Activated CD4-positive, alpha-beta T cell treated with anti-CD3 and anti-CD28 coated beads for 36 hours (primary cell): Measurements from ENCODE around the gene VHLL. TPM values are rescaled to one million over a fixed set of nuclear protein-coding genes. Genes with fewer than 3 reads are reported as not detected.

ENCODE experiments used
- ATAC-seq: fragments of 200-7000 bp; cut with Tn5 transposase; one replicate; pipeline ENCODE4 v1.10.0; 2021; ENCODE audit warnings: mild to moderate bottlenecking, moderate library complexity
- CTCF ChIA-PET: fragments of 350-600 bp; sonication (Branson Sonifier 250); formaldehyde crosslinking; loops from one replicate; lab custom pipeline; 2021; ENCODE audit warnings: antibody characterized with exemption; lab: Charles Lee
- POLR2A ChIA-PET: fragments of 350-600 bp; sonication (Branson Sonifier 250); formaldehyde crosslinking; loops from one replicate; lab custom pipeline; 2021; ENCODE audit warnings: antibody characterized with exemption, inconsistent platforms; lab: Charles Lee
- DNase-seq: peaks from one replicate; pipeline ENCODE4 v3.0.0-alpha.2; 2020
- H3K27ac Mint-ChIP-seq: one replicate; pipeline ENCODE4 v1.8.0; 2021; ENCODE audit warnings: mixed read lengths
- H3K27me3 Mint-ChIP-seq: one replicate; pipeline ENCODE4 v1.8.0; 2021; ENCODE audit warnings: mixed read lengths
- H3K36me3 Mint-ChIP-seq: one replicate; pipeline ENCODE4 v1.8.0; 2021; ENCODE audit warnings: low read depth, mixed read lengths
- H3K4me1 Mint-ChIP-seq: one replicate; pipeline ENCODE4 v1.8.0; 2021; ENCODE audit warnings: mixed read lengths
- H3K4me3 Mint-ChIP-seq: one replicate; pipeline ENCODE4 v1.8.0; 2021; ENCODE audit warnings: mild to moderate bottlenecking, moderate library complexity, mixed read lengths
- H3K9me3 Mint-ChIP-seq: one replicate; pipeline ENCODE4 v1.8.0; 2021; ENCODE audit warnings: low read depth, mixed read lengths
- intact Hi-C, 2 experiments: fragments of 100-400 bp; cut with DNase I in 1 of 2; cut with micrococcal nuclease in 1 of 2; formaldehyde crosslinking; loops; one replicate each; pipeline versions ENCODE4 v1.14.2 to v1.15.1; 2022 to 2024; cut with DNase I, micrococcal nuclease
- total RNA-seq, 2 experiments: library from RNA; stranded (reverse); gene quantifications; one replicate each; pipeline ENCODE4 v1.2.3, GENCODE V29; 2021

VHLL gene
- total RNA-seq, 2 experiments from 2014 or later: 0.28 TPM; not detected in 1

GRCh38 chr1:156293098-156293434, 6.0 kb downstream of the VHLL start:
- H3K36me3 Mint-ChIP-seq: peaks cover 9% of the 10 kb centered on the region
- no peaks in the 10 kb centered on the region for H3K9me3 Mint-ChIP-seq
- ATAC-seq (no peak), DNase-seq (no peak)
- H3K4me1 Mint-ChIP-seq: peaks cover 16% of the 10 kb centered on the region
- no peak overlapping the region for H3K4me3 Mint-ChIP-seq
- no peaks in the 10 kb centered on the region for H3K27me3 Mint-ChIP-seq
- POLR2A ChIA-PET: no interaction called here
- H3K27ac Mint-ChIP-seq: no peak overlapping the region
- CTCF ChIA-PET: no interaction called here
- intact Hi-C loops: no loop called here

GRCh38 chr1:156291226-156292061, 7.7 kb downstream of the VHLL start:
- CTCF ChIA-PET: interaction anchor here (0.6 kb wide), 1 partner anchor 34 kb away, joined by 3 read pairs; no protein-coding TSS in a partner anchor

DNA sequence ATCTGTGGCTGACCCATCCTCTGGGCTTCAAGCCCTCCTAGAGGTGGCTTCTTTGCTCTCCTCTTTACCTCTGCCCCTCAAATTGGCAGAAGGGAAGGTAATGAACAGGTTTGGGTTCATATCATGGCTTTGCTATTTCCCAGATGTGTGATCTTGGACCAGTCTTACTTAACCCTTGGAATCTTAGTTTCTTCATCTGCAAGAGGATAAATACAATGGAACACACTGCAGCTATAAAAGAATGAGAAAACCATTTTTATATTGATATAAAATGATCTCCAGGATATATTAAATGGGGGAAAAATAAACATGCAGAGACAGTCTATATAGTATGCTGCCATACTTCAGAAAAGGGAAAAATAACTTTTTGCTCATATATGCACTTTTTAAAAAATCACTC, 9.2 kb downstream of the VHLL start:
- intact Hi-C loops: no loop called here
- H3K27me3 Mint-ChIP-seq: no peaks in the 10 kb centered on the region
- DNase-seq (no peak), ATAC-seq (no peak)
- H3K4me1 Mint-ChIP-seq: peaks cover 6% of the 10 kb centered on the region
- POLR2A ChIA-PET: no interaction called here
- peaks cover 9% of the 10 kb centered on the region for H3K36me3 Mint-ChIP-seq
- CTCF ChIA-PET: no interaction called here
- no peaks in the 10 kb centered on the region for H3K9me3 Mint-ChIP-seq
- no peak overlapping the region for H3K4me3 Mint-ChIP-seq
- H3K27ac Mint-ChIP-seq: peak overlapping the region; percentile 14

More at GRCh38 chr1:156291226-156292061, 7.7 kb downstream of the VHLL start:
- POLR2A ChIA-PET: interaction anchor here (0.6 kb wide), 1 partner anchor 150 kb away, joined by 3 read pairs; no protein-coding TSS in a partner anchor
- Mint-ChIP-seq H3K4me1 (peaks cover 16% of the 10 kb centered on the region), H3K9me3 (no peaks in the 10 kb centered on the region), H3K36me3 (peaks cover 9% of the 10 kb centered on the region), H3K4me3 (peak overlapping the region; percentile 23), H3K27me3 (no peaks in the 10 kb centered on the region), H3K27ac (no peak overlapping the region)
- intact Hi-C loops: no loop called here
- DNase-seq (peak; percentile 50), ATAC-seq (peak; percentile 50)

DNA sequence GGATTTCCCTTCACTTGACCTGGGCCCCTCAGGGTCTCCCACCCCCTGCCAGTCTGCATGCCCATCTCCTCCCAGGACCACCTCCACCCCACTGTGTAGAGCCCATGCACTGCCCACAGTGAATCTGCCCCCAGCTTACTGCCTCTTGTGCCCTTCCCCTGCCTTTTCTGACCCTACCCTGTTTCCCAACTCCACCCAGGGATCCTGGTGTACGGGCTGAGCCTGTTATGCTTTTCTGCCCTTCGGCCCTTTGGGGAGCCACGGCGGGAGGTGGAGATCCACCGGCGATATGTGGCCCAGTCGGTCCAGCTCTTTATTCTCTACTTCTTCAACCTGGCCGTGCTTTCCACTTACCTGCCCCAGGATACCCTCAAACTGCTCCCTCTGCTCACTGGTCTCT, 13.0 kb downstream of the VHLL start:
- CTCF ChIA-PET: interaction anchor here (0.5 kb wide), 1 partner anchor 24 kb away, joined by 3 read pairs; no protein-coding TSS in a partner anchor

GRCh38 chr1:156285437-156285836, 13.7 kb downstream of the VHLL start:
- ChIA-PET CTCF (no interaction called here), POLR2A (no interaction called here)
- Mint-ChIP-seq H3K4me1 (peaks cover 23% of the 10 kb centered on the region), H3K27me3 (no peaks in the 10 kb centered on the region), H3K9me3 (no peaks in the 10 kb centered on the region), H3K36me3 (peaks cover 18% of the 10 kb centered on the region), H3K4me3 (no peak overlapping the region), H3K27ac (no peak overlapping the region)
- intact Hi-C loops: no loop called here
- ATAC-seq (no peak), DNase-seq (no peak)

More for the DNA sequence above, 13.0 kb downstream of the VHLL start:
- no peak for DNase-seq
- Mint-ChIP-seq H3K4me3 (no peak overlapping the region), H3K27me3 (no peaks in the 10 kb centered on the region), H3K27ac (no peak overlapping the region), H3K4me1 (peaks cover 17% of the 10 kb centered on the region), H3K9me3 (no peaks in the 10 kb centered on the region), H3K36me3 (peaks cover 20% of the 10 kb centered on the region)
- intact Hi-C loops: no loop called here
- no peak for ATAC-seq
- POLR2A ChIA-PET: no interaction called here

DNA sequence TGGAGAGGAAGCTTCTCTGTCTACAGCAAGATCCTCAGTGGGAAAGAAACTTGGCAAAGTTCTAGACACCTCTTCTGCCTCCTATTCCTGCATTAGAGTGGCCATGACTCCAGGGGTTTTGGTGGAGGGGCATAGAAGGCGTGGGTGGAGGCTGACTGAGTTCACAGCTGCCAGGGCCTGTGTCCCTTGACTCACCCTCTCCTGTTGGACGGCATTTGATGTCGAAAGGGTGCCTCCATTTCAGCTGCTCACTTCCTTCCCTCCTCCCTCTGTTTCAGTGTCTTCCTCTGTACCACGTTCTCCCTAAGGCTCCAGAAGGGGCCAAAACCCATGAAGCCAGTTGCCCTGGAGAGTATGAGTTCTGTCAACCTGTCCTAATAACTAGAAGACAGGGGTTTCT, 14.3 kb downstream of the VHLL start:
- H3K4me1 Mint-ChIP-seq: peaks cover 29% of the 10 kb centered on the region
- peaks cover 22% of the 10 kb centered on the region for H3K36me3 Mint-ChIP-seq
- H3K27ac Mint-ChIP-seq: no peak overlapping the region
- ATAC-seq (no peak), DNase-seq (no peak)
- intact Hi-C loops: loop anchor here in 1 of 2 experiments (5.0 kb wide), 2 partner anchors 57 to 92 kb away; partner anchors contain the start of gene SLC25A44
- no peaks in the 10 kb centered on the region for H3K27me3 Mint-ChIP-seq
- H3K9me3 Mint-ChIP-seq: no peaks in the 10 kb centered on the region
- ChIA-PET POLR2A (no interaction called here), CTCF (interaction anchor here (1.1 kb wide), 1 partner anchor 35 kb away, joined by 5 read pairs; no protein-coding TSS in a partner anchor)
- H3K4me3 Mint-ChIP-seq: peak overlapping the region; percentile 21

- peak within 1 kb of the TSS; percentile 96 for H3K4me3 Mint-ChIP-seq
- no peak for DNase-seq
- intact Hi-C loops: loop anchor here in 1 of 2 experiments (5.0 kb wide), 2 partner anchors 57 to 92 kb away; partner anchors contain the start of gene SLC25A44
- H3K4me1 Mint-ChIP-seq: peaks cover 29% of the 10 kb centered on the region
- ATAC-seq: no peak
- peak within 1 kb of the TSS; percentile 92 for H3K27ac Mint-ChIP-seq
- H3K36me3 Mint-ChIP-seq: peaks cover 21% of the 10 kb centered on the region
- CTCF ChIA-PET: interaction anchor here (0.9 to 2.0 kb wide), 5 partner anchors 27 to 218 kb away, joined by 3 to 6 read pairs (median 5); no protein-coding TSS in a partner anchor
- H3K27me3 Mint-ChIP-seq: no peaks in the 10 kb centered on the region
- POLR2A ChIA-PET: interaction anchor here (0.6 kb wide), 1 partner anchor 1845 kb away, joined by 3 read pairs; no protein-coding TSS in a partner anchor
- no peaks in the 10 kb centered on the region for H3K9me3 Mint-ChIP-seq
Observed at GRCh38 chr1:156284112-156284511, 15.0 kb downstream of the VHLL start, which contains the start of gene TMEM79. TMEM79 (plus strand) TSS chr1:156284325; CDS start chr1:156285227, 902 bp downstream.

- DNase-seq (no peak), ATAC-seq (no peak)
- Mint-ChIP-seq H3K4me1 (peaks cover 29% of the 10 kb centered on the region), H3K4me3 (peak overlapping the region; percentile 96), H3K36me3 (peaks cover 20% of the 10 kb centered on the region), H3K9me3 (no peaks in the 10 kb centered on the region), H3K27me3 (no peaks in the 10 kb centered on the region), H3K27ac (peak overlapping the region; percentile 92)
- ChIA-PET CTCF (interaction anchor here (0.6 to 2.0 kb wide), 15 partner anchors 9 to 229 kb away, joined by 3 to 14 read pairs (median 4); partner anchors contain the start of genes LAMTOR2 and PMF1), POLR2A (interaction anchor here (1.2 to 1.4 kb wide), 2 partner anchors 12 kb away, joined by 6 to 8 read pairs; partner anchors contain the start of gene GLMP)
- intact Hi-C loops: loop anchor here (2.0 to 5.0 kb wide), 4 partner anchors 56 to 483 kb away; partner anchors contain the start of genes ARHGEF2 (in 1 of the 2), PRCC (in 1 of the 2) and SLC25A44 (in 1 of the 2)
Observed at GRCh38 chr1:156283521-156283920, 15.6 kb downstream of the VHLL start.

GRCh38 chr1:156282479-156283222, 16.5 kb downstream of the VHLL start, which contains the start of gene SMG5:
SMG5 (minus strand) TSS chr1:156282825; CDS start chr1:156282680, 145 bp downstream.
- DNase-seq: peak; percentile 98
- Mint-ChIP-seq H3K27me3 (no peaks in the 10 kb centered on the region), H3K27ac (peak within 1 kb of the TSS; percentile 92), H3K36me3 (peaks cover 28% of the 10 kb centered on the region), H3K4me3 (peak within 1 kb of the TSS; percentile 96), H3K4me1 (peaks cover 29% of the 10 kb centered on the region), H3K9me3 (no peaks in the 10 kb centered on the region)
- ChIA-PET POLR2A (interaction anchor here (0.5 to 1.7 kb wide), 13 partner anchors 11 to 545 kb away, joined by 3 to 8 read pairs (median 3); partner anchors contain the start of genes GLMP and PMF1), CTCF (interaction anchor here (0.6 to 2.0 kb wide), 20 partner anchors 8 to 228 kb away, joined by 3 to 14 read pairs (median 4); partner anchors contain the start of genes CCT3, LAMTOR2 and PMF1)
- ATAC-seq: peak; percentile 92
- intact Hi-C loops: loop anchor here (1.0 to 5.0 kb wide), 19 partner anchors 13 to 484 kb away; partner anchors contain the start of genes CCT3 (in 2 of the 2), SLC25A44 (in 2 of the 2), TSACC (in 2 of the 2) and ARHGEF2 (in 1 of the 2)

DNA sequence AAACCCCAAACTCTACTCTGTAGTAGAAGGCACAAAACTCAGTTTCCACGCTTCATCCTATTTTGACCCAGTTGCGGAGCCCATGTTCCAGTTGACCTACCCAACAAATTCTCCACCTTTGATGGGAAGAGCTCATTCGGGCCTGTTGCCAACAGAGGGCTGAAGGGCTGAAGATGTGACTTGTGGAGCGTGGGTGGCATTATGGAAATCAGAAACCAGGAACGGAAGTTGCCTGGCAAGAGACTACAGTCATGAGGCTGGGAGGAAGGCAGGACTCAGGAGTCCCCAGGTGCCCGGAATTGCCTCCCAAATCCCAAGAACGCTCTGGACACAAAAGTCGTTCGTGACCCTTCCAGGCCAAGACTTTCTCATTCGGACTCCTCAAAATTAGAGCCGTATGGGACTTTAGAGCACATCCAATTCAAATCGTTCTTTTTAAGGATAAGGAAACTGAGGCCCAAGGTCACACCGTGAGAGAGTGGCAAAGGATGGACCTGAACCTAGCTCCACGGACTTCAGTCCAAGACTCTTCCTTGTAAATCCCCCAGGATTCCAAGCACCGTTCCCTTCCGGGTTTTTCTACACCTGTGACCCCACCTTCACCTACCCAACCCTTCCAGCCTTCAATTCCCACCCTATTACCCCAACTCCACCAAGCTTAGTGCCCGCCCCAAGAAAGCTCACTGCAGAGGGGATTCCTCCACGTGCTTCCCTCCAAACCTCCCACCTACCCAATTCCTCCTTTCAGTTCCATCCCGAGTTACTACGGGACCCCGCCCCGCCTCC, 17.2 kb downstream of the VHLL start:
- H3K27ac Mint-ChIP-seq: peak overlapping the region; percentile 92
- H3K9me3 Mint-ChIP-seq: no peaks in the 10 kb centered on the region
- CTCF ChIA-PET: interaction anchor here (0.5 to 2.0 kb wide), 15 partner anchors 15 to 228 kb away, joined by 3 to 14 read pairs (median 3); partner anchors contain the start of genes CCT3, LAMTOR2 and PMF1
- intact Hi-C loops: loop anchor here (1.0 to 5.0 kb wide), 19 partner anchors 13 to 485 kb away; partner anchors contain the start of genes CCT3 (in 2 of the 2), SLC25A44 (in 2 of the 2), TSACC (in 2 of the 2) and ARHGEF2 (in 1 of the 2)
- peak; percentile 62 for DNase-seq
- peak; percentile 4 for ATAC-seq
- H3K4me3 Mint-ChIP-seq: peak overlapping the region; percentile 96
- H3K4me1 Mint-ChIP-seq: peaks cover 29% of the 10 kb centered on the region
- POLR2A ChIA-PET: interaction anchor here (0.6 to 1.7 kb wide), 13 partner anchors 10 to 544 kb away, joined by 3 to 8 read pairs (median 3); partner anchors contain the start of genes GLMP and PMF1
- H3K36me3 Mint-ChIP-seq: peaks cover 35% of the 10 kb centered on the region
- no peaks in the 10 kb centered on the region for H3K27me3 Mint-ChIP-seq
